K562 (cell line): ENCODE measurements around the gene RGS6. TPM values are rescaled to one million over a fixed set of nuclear protein-coding genes. Genes with fewer than 3 reads are reported as not detected.

ENCODE experiments used
- ATAC-seq: fragments of 200-7000 bp; cut with Tn5 transposase; 3 replicates; pipeline ENCODE4 v1.9.1; 2020; ENCODE audit warnings: moderate library complexity
- BruUV-seq: library from RNA; stranded (reverse); fragments of 400-500 nt; replicated peaks from 2 replicates; lab custom pipeline; 2021; lab: Mats Ljungman, UMichigan
- CTCF ChIA-PET: fragments of 300-600 bp; formaldehyde crosslinking; extraction: SDS; loops from one replicate; lab custom pipeline; 2021; ENCODE audit warnings: low intra/inter-chr PET ratio; lab: Yijun Ruan, JAX
- POLR2A ChIA-PET: fragments of 300-600, 350-650 bp; sonication (Branson Sonifier 250); formaldehyde crosslinking; extraction: SDS; loops from one replicate; lab custom pipeline; 2021; ENCODE audit warnings: antibody characterized with exemption, inconsistent platforms; lab: Yijun Ruan, JAX
- DNase-seq, 4 experiments: peaks; one replicate each; pipeline versions ENCODE4 v3.0.0 to v3.0.0-alpha.2; 2011 to 2018; ENCODE audit warnings: low spot score in 3 of 4, mixed read lengths in 3 of 4; ENCODE audit errors: extremely low read depth in 1 of 4
- FAIRE-seq: peaks from 2 replicates; lab custom pipeline; 2011; peaks lifted over from hg19 to GRCh38; lab: Jason Lieb, UNC
- H2AFZ ChIP-seq: 2 replicates; pipeline ENCODE4 v1.6.0; 2011; ENCODE audit warnings: low read depth, low read length, control low read depth, inconsistent platforms
- H3K27ac ChIP-seq: fragments of 200-600 bp; 3 replicates; pipeline ENCODE4 v1.8.0; 2011; ENCODE audit warnings: low read depth, mild to moderate bottlenecking, control low read depth, inconsistent platforms, low read length, moderate library complexity, mixed read lengths; ENCODE audit errors: extremely low read depth
- H3K27me3 ChIP-seq, 2 experiments: fragments of 300-600 bp in 1 of 2; 2 replicates in 1 of 2; 3 replicates in 1 of 2; pipeline versions ENCODE4 v1.6.0 to v1.8.0; 2011; ENCODE audit warnings: inconsistent platforms in 2 of 2, low read length in 2 of 2, mild to moderate bottlenecking in 1 of 2, mixed read lengths in 1 of 2, moderate library complexity in 1 of 2; ENCODE audit not compliant: control insufficient read depth in 2 of 2, insufficient read depth in 2 of 2
- H3K36me3 ChIP-seq: fragments of 300-600 bp; 3 replicates; pipeline ENCODE4 v1.8.0; 2011; ENCODE audit warnings: mild to moderate bottlenecking, low read length, inconsistent platforms; ENCODE audit not compliant: control insufficient read depth, insufficient read depth
- H3K4me1 ChIP-seq, 2 experiments: fragments of 200-600 bp in 1 of 2; replicated peaks in 1 of 2; 2 replicates in 1 of 2; 3 replicates in 1 of 2; pipeline versions ENCODE4 v1.5.1 to v1.8.0; 2011; ENCODE audit warnings: inconsistent platforms in 2 of 2, low read length in 2 of 2, mild to moderate bottlenecking in 1 of 2, mixed read lengths in 1 of 2, moderate library complexity in 1 of 2; ENCODE audit not compliant: control insufficient read depth in 2 of 2, insufficient read depth in 2 of 2
- H3K4me2 ChIP-seq: 2 replicates; pipeline ENCODE4 v1.6.1; 2011; ENCODE audit warnings: low read length, control low read depth, inconsistent platforms, mixed read lengths; ENCODE audit not compliant: insufficient read depth
- H3K4me3 ChIP-seq: fragments of 200-600 bp; sonication (generic), shearing (Covaris generic); 2 replicates; pipeline ENCODE4 v1.5.1; 2016; ENCODE audit warnings: control low read depth, inconsistent platforms
- H3K79me2 ChIP-seq: fragments of 200-600 bp; 3 replicates; pipeline ENCODE4 v1.8.0; 2011; ENCODE audit warnings: low read length, inconsistent platforms; ENCODE audit not compliant: control insufficient read depth, insufficient read depth
- H3K9ac ChIP-seq, 2 experiments: 2 replicates each; pipeline versions ENCODE4 v1.6.0 to v1.6.1; 2011; ENCODE audit warnings: low read depth in 2 of 2, low read length in 2 of 2, control low read depth in 1 of 2, inconsistent platforms in 1 of 2, mild to moderate bottlenecking in 1 of 2, mixed read lengths in 1 of 2; ENCODE audit not compliant: insufficient read depth in 1 of 2
- H3K9me1 ChIP-seq: one replicate; pipeline ENCODE4 v1.6.0; 2011; ENCODE audit warnings: inconsistent platforms, mild to moderate bottlenecking, low read length, moderate library complexity; ENCODE audit not compliant: control insufficient read depth, insufficient read depth
- H3K9me3 ChIP-seq: replicated peaks from 2 replicates; pipeline ENCODE4 v1.5.1; 2011; ENCODE audit warnings: low read depth, low read length, inconsistent platforms; ENCODE audit not compliant: control insufficient read depth, insufficient read depth
- H4K20me1 ChIP-seq: replicated peaks from 2 replicates; pipeline ENCODE4 v1.6.1; 2011; ENCODE audit warnings: low read length, inconsistent platforms, mixed read lengths; ENCODE audit not compliant: control insufficient read depth, insufficient read depth
- CEBPZ ChIP-seq: fragments of 150-350 bp; IDR thresholded peaks from 2 replicates; pipeline ENCODE4 v1.6.1; 2014; ENCODE audit warnings: low read depth, mild to moderate bottlenecking, low read length, borderline replicate concordance
- ELK3 ChIP-seq: fragments of 450-650 bp; formaldehyde crosslinking; IDR thresholded peaks from 2 replicates; pipeline ENCODE4 v1.4.0; 2020; ENCODE audit warnings: mild to moderate bottlenecking
- MXI1 ChIP-seq: IDR thresholded peaks from 2 replicates; pipeline ENCODE4 v1.6.1; 2011; ENCODE audit warnings: low read depth, mild to moderate bottlenecking, improper control_type of control experiment, low read length
- NELFE ChIP-seq: IDR thresholded peaks from 2 replicates; pipeline ENCODE4 v1.6.1; 2011; ENCODE audit warnings: mild to moderate bottlenecking; ENCODE audit not compliant: insufficient read depth, insufficient read length
- PURB ChIP-seq: sonication (generic); formaldehyde crosslinking; IDR thresholded peaks from 2 replicates; pipeline ENCODE4 v1.9.0; 2021; ENCODE audit warnings: low read depth, mild to moderate bottlenecking, missing genetic modification reagents
- SMAD1 ChIP-seq: fragments of 150-350 bp; IDR thresholded peaks from 2 replicates; pipeline ENCODE4 v1.6.1; 2014; ENCODE audit warnings: low read length, low read depth; ENCODE audit not compliant: partially characterized antibody
- SMARCE1 ChIP-seq: fragments of 450-650 bp; IDR thresholded peaks from 2 replicates; pipeline ENCODE4 v1.7.1; 2016; ENCODE audit warnings: mild to moderate bottlenecking
- TGIF2 ChIP-seq: sonication (generic); formaldehyde crosslinking; IDR thresholded peaks from 2 replicates; pipeline ENCODE4 v1.8.1; 2022; ENCODE audit warnings: mild to moderate bottlenecking, missing genetic modification reagents, moderate library complexity
- ZFX ChIP-seq: sonication (generic); formaldehyde crosslinking; IDR thresholded peaks from 2 replicates; pipeline ENCODE4 v1.8.0; 2022; ENCODE audit warnings: mild to moderate bottlenecking, missing genetic modification reagents, moderate library complexity
- ZNF785 ChIP-seq: fragments of 250-450 bp; sonication (Bioruptor Pico); IDR thresholded peaks from 2 replicates; pipeline ENCODE4 v1.4.0; 2020; ENCODE audit warnings: mild to moderate bottlenecking
- WGBS: fragments of 100-300 bp; shearing (Covaris generic); methylation state at CpG from one replicate; pipeline ENCODE4 v1.1.6; 2016; ENCODE audit warnings: low coverage, mixed read lengths; ENCODE audit not compliant: insufficient coverage; ENCODE audit errors: missing lambda C conversion rate; 5-methylcytosine and 5-hydroxymethylcytosine counted together
- in situ Hi-C: fragments of 300-500 bp; cut with MboI; formaldehyde crosslinking; loops from 4 replicates; pipeline ENCODE4 v1.15.0; 2018; ENCODE audit warnings: inconsistent platforms, mixed read lengths
- intact Hi-C: fragments of 100-400 bp; cut with micrococcal nuclease; formaldehyde crosslinking; loops from 2 replicates; pipeline ENCODE4 v1.14.2; 2022
- polyA plus RNA-seq, 8 experiments: library from polyadenylated mRNA; depleted of rRNA in 4 of 8; stranded (reverse) in 5 of 8; unstranded in 3 of 8; fragments of >200 nt; fragmentation: Nextera tagmentation in 2 of 8; fragmentation: Illumina TruSeq in 1 of 8; extraction: Ambion mirVana in 2 of 8; extraction: Trizol in 1 of 8; gene quantifications; 2 replicates each; pipeline versions ENCODE4 v1.2.1 to v1.2.3, GENCODE V29; 2011 to 2014; ENCODE audit warnings: inconsistent platforms in 1 of 8, missing spikeins in 1 of 8
- total RNA-seq, 7 experiments: library from RNA; depleted of rRNA in 6 of 7; stranded (reverse); fragments of >200 nt in 6 of 7; fragmentation: Illumina TruSeq in 2 of 7; extraction: Trizol in 2 of 7; gene quantifications; 2 replicates each; pipeline versions ENCODE4 v1.2.1 to v1.2.3, GENCODE V29; 2011 to 2021; ENCODE audit warnings: low replicate concordance in 1 of 7

The RGS6 gene
- total and polyA plus RNA-seq, 9 of the 15 experiments (the other 6 are each of a cell fraction or from before 2014, with no cell fraction given) = not detected

- H3K27ac ChIP-seq = no peak overlapping the region
- no peaks in the 10 kb centered on the region for H3K36me3 ChIP-seq
- no peak overlapping the region for H3K4me2 ChIP-seq
- no peaks in the 10 kb centered on the region for H3K79me2 ChIP-seq
- ATAC-seq = no peak
- H3K27me3 ChIP-seq = no peaks in the 10 kb centered on the region
- H3K9ac ChIP-seq = no peak overlapping the region
- no peak for DNase-seq
- no TSS peak for BruUV-seq
- POLR2A ChIA-PET = no interaction called here
- no peak overlapping the region for H2AFZ ChIP-seq
- no peak for FAIRE-seq
- no peak overlapping the region for H3K4me3 ChIP-seq
- H3K9me1 ChIP-seq = no peaks in the 10 kb centered on the region
- TF ChIP-seq ZFX = no peak
- no peak for TF ChIP-seq CEBPZ
- no peak for TF ChIP-seq PURB (CRISPR knock-in tag)
- no peak for TF ChIP-seq ELK3 (CRISPR knock-in tag)
- no peak for TF ChIP-seq TGIF2 (CRISPR knock-in tag)
- no peak for TF ChIP-seq SMARCE1
- no peak for TF ChIP-seq MXI1
- no peak for TF ChIP-seq ZNF785 (CRISPR knock-in tag)
- TF ChIP-seq NELFE = no peak
- no peak for TF ChIP-seq SMAD1
- H3K9me3 ChIP-seq = no peaks in the 10 kb centered on the region
- intact Hi-C loops = no loop called here
- H3K4me1 ChIP-seq = no peaks in the 10 kb centered on the region
- in situ Hi-C loops = no loop called here
- no peaks in the 10 kb centered on the region for H4K20me1 ChIP-seq
- CTCF ChIA-PET = no interaction called here
- 0% methylated on average over 4 of the region's 4 CpGs for WGBS
Observed at GRCh38 chr14:72261068-72261467, 328.8 kb downstream of the RGS6 start.
